IMR-90 (cell line): ENCODE data around the gene UBE2QL1. TPM values are rescaled to one million over a fixed set of nuclear protein-coding genes. Genes with fewer than 3 reads are reported as not detected.

ENCODE experiments used
- ATAC-seq: fragments of 200-7000 bp; cut with Tn5 transposase; 2 replicates; pipeline ENCODE4 v1.9.1; 2020; ENCODE audit warnings: low read depth, mild to moderate bottlenecking, moderate library complexity
- BruUV-seq: library from RNA; stranded (reverse); fragments of 400-500 nt; replicated peaks from 2 replicates; lab custom pipeline; 2021; lab: Mats Ljungman, UMichigan
- CTCF ChIA-PET: fragments of 300-600 bp; formaldehyde crosslinking; extraction: SDS; loops from one replicate; lab custom pipeline; 2021; ENCODE audit warnings: antibody characterized with exemption; lab: Yijun Ruan, JAX
- POLR2A ChIA-PET: fragments of 300-600 bp; sonication (Branson Sonifier 250); formaldehyde crosslinking; loops from one replicate; lab custom pipeline; 2022; ENCODE audit warnings: antibody characterized with exemption; ENCODE audit not compliant: unreplicated experiment; lab: Charles Lee
- DNase-seq: peaks from one replicate; pipeline ENCODE4 v3.0.0; 2013
- H2AFZ ChIP-seq: replicated peaks from 2 replicates; pipeline ENCODE3; 2013; ENCODE audit warnings: low read length, mild to moderate bottlenecking; ENCODE audit not compliant: poor library complexity
- H2AK5ac ChIP-seq: 2 replicates; pipeline ENCODE4 v1.6.1; 2013; ENCODE audit warnings: low read depth, low read length, inconsistent platforms
- H2AK9ac ChIP-seq: replicated peaks from 2 replicates; pipeline ENCODE3; 2013; ENCODE audit warnings: mild to moderate bottlenecking, low read depth, low read length, moderate library complexity; ENCODE audit not compliant: poor library complexity
- H2BK120ac ChIP-seq: 2 replicates; pipeline ENCODE4 v1.6.1; 2013; ENCODE audit warnings: low read depth, low read length, inconsistent platforms
- H2BK15ac ChIP-seq: 3 replicates; pipeline ENCODE4 v1.6.1; 2013; ENCODE audit warnings: low read depth, low read length, inconsistent platforms
- H2BK20ac ChIP-seq: 2 replicates; pipeline ENCODE4 v1.6.1; 2013; ENCODE audit warnings: low read depth, mild to moderate bottlenecking, inconsistent platforms, low read length, moderate library complexity
- H2BK5ac ChIP-seq: 2 replicates; pipeline ENCODE4 v1.6.1; 2013; ENCODE audit warnings: mild to moderate bottlenecking, low read depth, low read length, inconsistent platforms; ENCODE audit not compliant: poor library complexity, severe bottlenecking
- H3K14ac ChIP-seq: replicated peaks from 2 replicates; pipeline ENCODE4 v1.6.1; 2013; ENCODE audit warnings: low read depth, low read length, inconsistent platforms
- H3K18ac ChIP-seq: 2 replicates; pipeline ENCODE4 v1.6.1; 2013; ENCODE audit warnings: low read depth, low read length, control low read depth
- H3K23ac ChIP-seq: 2 replicates; pipeline ENCODE4 v1.6.1; 2013; ENCODE audit warnings: low read depth, low read length, inconsistent platforms
- H3K27ac ChIP-seq: 2 replicates; pipeline ENCODE4 v1.5.1; 2013; ENCODE audit warnings: mild to moderate bottlenecking, control low read depth, low read length; ENCODE audit not compliant: insufficient read depth
- H3K27me3 ChIP-seq: 2 replicates; pipeline ENCODE4 v1.6.1; 2013; ENCODE audit warnings: low read length; ENCODE audit not compliant: control insufficient read depth, insufficient read depth
- H3K36me3 ChIP-seq: 2 replicates; pipeline ENCODE4 v1.6.1; 2013; ENCODE audit warnings: low read length, mixed read lengths; ENCODE audit not compliant: control insufficient read depth, insufficient read depth
- H3K4ac ChIP-seq: 2 replicates; pipeline ENCODE4 v1.6.1; 2013; ENCODE audit warnings: low read depth, low read length, inconsistent platforms
- H3K4me1 ChIP-seq: 2 replicates; pipeline ENCODE4 v1.6.1; 2013; ENCODE audit warnings: low read length, mixed read lengths; ENCODE audit not compliant: control insufficient read depth, insufficient read depth
- H3K4me2 ChIP-seq: 2 replicates; pipeline ENCODE4 v1.6.1; 2013; ENCODE audit warnings: low read depth, mild to moderate bottlenecking, control low read depth, low read length, moderate library complexity
- H3K4me3 ChIP-seq: 2 replicates; pipeline ENCODE4 v1.5.1; 2013; ENCODE audit warnings: low read depth, mild to moderate bottlenecking, control low read depth, low read length, moderate library complexity; ENCODE audit not compliant: insufficient read depth
- H3K56ac ChIP-seq: 2 replicates; pipeline ENCODE4 v1.6.1; 2013; ENCODE audit warnings: low read length, inconsistent platforms; ENCODE audit not compliant: insufficient read depth; ENCODE audit errors: extremely low read depth
- H3K79me1 ChIP-seq, 2 experiments: 2 replicates each; pipeline ENCODE4 v1.6.1; 2013; ENCODE audit warnings: low read length in 2 of 2, inconsistent platforms in 1 of 2, low read depth in 1 of 2
- H3K9ac ChIP-seq: 2 replicates; pipeline ENCODE4 v1.6.1; 2013; ENCODE audit warnings: low read depth, low read length, control low read depth
- H3K9me1 ChIP-seq: 2 replicates; pipeline ENCODE4 v1.6.1; 2013; ENCODE audit warnings: low read length, inconsistent platforms; ENCODE audit not compliant: insufficient read depth
- H3K9me3 ChIP-seq: 2 replicates; pipeline ENCODE4 v1.6.1; 2013; ENCODE audit warnings: low read length; ENCODE audit not compliant: control insufficient read depth, insufficient read depth
- H4K20me1 ChIP-seq: 2 replicates; pipeline ENCODE4 v1.6.1; 2013; ENCODE audit warnings: low read length, inconsistent platforms; ENCODE audit not compliant: insufficient read depth
- H4K5ac ChIP-seq: 2 replicates; pipeline ENCODE4 v1.6.1; 2013; ENCODE audit warnings: mild to moderate bottlenecking, low read depth, low read length, control low read depth
- H4K8ac ChIP-seq, 2 experiments: 2 replicates each; pipeline ENCODE4 v1.6.1; 2013; ENCODE audit warnings: low read depth in 2 of 2, low read length in 2 of 2, control low read depth in 1 of 2, inconsistent platforms in 1 of 2
- H4K91ac ChIP-seq: 2 replicates; pipeline ENCODE4 v1.6.1; 2013; ENCODE audit warnings: low read depth, low read length, inconsistent platforms; ENCODE audit not compliant: insufficient read depth
- BHLHE40 ChIP-seq: fragments of 150-350 bp; IDR thresholded peaks from 2 replicates; pipeline ENCODE4 v1.6.1; 2016; ENCODE audit warnings: mild to moderate bottlenecking, low read depth, low read length
- CEBPB ChIP-seq: IDR thresholded peaks from 2 replicates; pipeline ENCODE4 v1.6.1; 2012; ENCODE audit warnings: low read depth, low read length, improper control_type of control experiment
- CHD1 ChIP-seq: IDR thresholded peaks from 2 replicates; pipeline ENCODE4 v1.6.1; 2012; ENCODE audit warnings: low read depth, low read length, improper control_type of control experiment
- ELK1 ChIP-seq: fragments of 150-350 bp; IDR thresholded peaks from 2 replicates; pipeline ENCODE4 v1.6.1; 2016; ENCODE audit warnings: low read depth, mild to moderate bottlenecking, low read length, moderate library complexity, borderline replicate concordance
- FOS ChIP-seq: fragments of 150-350 bp; IDR thresholded peaks from 2 replicates; pipeline ENCODE4 v1.6.1; 2016; ENCODE audit warnings: low read depth, low read length
- MAFK ChIP-seq: IDR thresholded peaks from 2 replicates; pipeline ENCODE4 v1.6.1; 2012; ENCODE audit warnings: low read depth, low read length, improper control_type of control experiment
- MAZ ChIP-seq: IDR thresholded peaks from 2 replicates; pipeline ENCODE4 v1.6.1; 2012; ENCODE audit warnings: low read depth, mild to moderate bottlenecking, low read length, improper control_type of control experiment, moderate library complexity, borderline replicate concordance
- MXI1 ChIP-seq: IDR thresholded peaks from 2 replicates; pipeline ENCODE4 v1.6.1; 2012; ENCODE audit warnings: low read depth, mild to moderate bottlenecking, low read length, moderate library complexity, borderline replicate concordance
- NFE2L2 ChIP-seq: fragments of 150-350 bp; IDR thresholded peaks from 2 replicates; pipeline ENCODE4 v1.6.1; 2016; ENCODE audit warnings: low read depth, mild to moderate bottlenecking, low read length
- POLR2A ChIP-seq: IDR thresholded peaks from 2 replicates; pipeline ENCODE4 v1.6.1; 2012; ENCODE audit warnings: mild to moderate bottlenecking, low read depth, low read length
- RAD21 ChIP-seq: IDR thresholded peaks from 2 replicates; pipeline ENCODE4 v1.6.1; 2012; ENCODE audit warnings: low read length, improper control_type of control experiment
- RCOR1 ChIP-seq: IDR thresholded peaks from 2 replicates; pipeline ENCODE4 v1.6.1; 2012; ENCODE audit warnings: mild to moderate bottlenecking, low read length, improper control_type of control experiment; ENCODE audit not compliant: insufficient replicate concordance
- RFX5 ChIP-seq: IDR thresholded peaks from 2 replicates; pipeline ENCODE4 v1.8.0; 2012; ENCODE audit warnings: low read depth, mild to moderate bottlenecking, low read length, moderate library complexity
- SMC3 ChIP-seq: fragments of 150-350 bp; IDR thresholded peaks from 2 replicates; pipeline ENCODE4 v1.6.1; 2016; ENCODE audit warnings: low read depth, mild to moderate bottlenecking, antibody characterized with exemption, low read length, moderate library complexity
- WGBS, 2 experiments: methylation state at CpG; one replicate each; pipeline versions ENCODE4 v1.1.5 to v1.1.7; 2013; ENCODE audit warnings: missing lambda C conversion rate in 2 of 2; ENCODE audit not compliant: insufficient read length in 1 of 2; ENCODE audit errors: extremely low coverage in 2 of 2; 5-methylcytosine and 5-hydroxymethylcytosine counted together
- dilution Hi-C: fragments of 300-500 bp; cut with HindIII; formaldehyde crosslinking; loops from one replicate; pipeline ENCODE4 v1.14.3; 2018; ENCODE audit warnings: low sequenced_read_pairs; ENCODE audit not compliant: unreplicated experiment
- in situ Hi-C: fragments of 300-500 bp; cut with MboI; formaldehyde crosslinking; loops from 3 replicates; pipeline ENCODE4 v1.14.3; 2019; ENCODE audit warnings: low sequenced_read_pairs, inconsistent platforms, mixed read lengths
- intact Hi-C: fragments of 100-400 bp; cut with micrococcal nuclease; formaldehyde crosslinking; loops from 2 replicates; pipeline ENCODE4 v1.10.0; 2022
- polyA plus RNA-seq, 3 experiments: library from polyadenylated mRNA; depleted of rRNA; stranded (reverse); fragments of >200 nt; gene quantifications; 2 replicates each; pipeline ENCODE4 v1.2.3, GENCODE V29; 2012; ENCODE audit warnings: low replicate concordance in 1 of 3
- total RNA-seq: library from RNA; depleted of rRNA; stranded (reverse); fragments of >200 nt; gene quantifications from 2 replicates; pipeline ENCODE4 v1.2.3, GENCODE V29; 2012
- TF ChIP-seq, protein P1 (sequence below): conservative IDR thresholded peaks from 2 replicates; pipeline ENCODE4 v1.5.1; 2012; ENCODE audit warnings: mild to moderate bottlenecking, low read depth, low read length, improper control_type of control experiment
- TF ChIP-seq, protein P2 (sequence below): fragments of 150-350 bp; IDR thresholded peaks from 2 replicates; pipeline ENCODE4 v1.6.1; 2017; ENCODE audit warnings: mild to moderate bottlenecking, antibody characterized with exemption, low read length, low read depth

The UBE2QL1 gene
- total and polyA plus RNA-seq, 2 of the 4 experiments (the other 2 are of a cell fraction), result not detected

DNA sequence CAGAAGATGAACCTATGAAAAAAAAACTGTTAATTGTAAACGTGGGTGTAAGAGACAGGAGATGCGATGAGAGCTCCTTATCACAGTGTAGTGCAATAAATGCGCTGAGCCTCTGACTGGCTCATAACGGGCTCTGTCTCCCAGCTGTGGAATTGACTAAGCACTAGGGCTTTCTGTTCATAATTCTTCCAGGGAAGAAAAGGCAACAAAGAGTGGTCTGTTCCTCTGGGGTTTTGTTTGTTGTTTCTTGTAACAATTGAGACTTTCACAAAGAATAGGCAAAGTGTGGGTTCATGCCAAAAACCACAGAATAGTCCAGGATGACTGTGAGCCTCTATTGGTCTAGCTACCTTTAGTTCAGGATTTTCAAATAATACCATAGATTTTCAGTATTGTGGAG is 39.4 kb downstream of the UBE2QL1 start:
- intact Hi-C loops (no loop called here), in situ Hi-C loops (no loop called here), dilution Hi-C loops (no loop called here)
- Histone ChIP-seq H3K56ac (no peak overlapping the region), H3K18ac (no peak overlapping the region), H3K9me3 (no peaks in the 10 kb centered on the region), H2BK20ac (no peak overlapping the region), H3K4ac (no peak overlapping the region), H2AFZ (no peak overlapping the region), H3K9me1 (no peaks in the 10 kb centered on the region), H3K23ac (no peak overlapping the region), H2BK15ac (no peak overlapping the region), H3K79me1 (no peaks in the 10 kb centered on the region), H2AK5ac (no peak overlapping the region), H3K9ac (no peak overlapping the region), H4K8ac (no peak overlapping the region), H3K4me2 (no peak overlapping the region), H3K4me3 (no peak overlapping the region), H4K20me1 (no peaks in the 10 kb centered on the region), H4K5ac (no peak overlapping the region), H3K4me1 (no peaks in the 10 kb centered on the region), H2BK5ac (no peak overlapping the region), H3K27me3 (no peaks in the 10 kb centered on the region), H2BK120ac (no peak overlapping the region), H3K36me3 (no peaks in the 10 kb centered on the region), H2AK9ac (no peak overlapping the region), H4K91ac (no peak overlapping the region), H3K27ac (no peak overlapping the region), H3K14ac (no peak overlapping the region)
- ChIA-PET POLR2A (no interaction called here), CTCF (interaction anchor here (0.7 kb wide), 1 partner anchor 264 kb away, joined by 4 read pairs; no protein-coding TSS in a partner anchor)
- ATAC-seq (no peak), DNase-seq (no peak)
- TF ChIP-seq MAFK, result no peak
- no peak for TF ChIP-seq MXI1
- TF ChIP-seq CEBPB, result no peak
- TF ChIP-seq, protein P1, sequence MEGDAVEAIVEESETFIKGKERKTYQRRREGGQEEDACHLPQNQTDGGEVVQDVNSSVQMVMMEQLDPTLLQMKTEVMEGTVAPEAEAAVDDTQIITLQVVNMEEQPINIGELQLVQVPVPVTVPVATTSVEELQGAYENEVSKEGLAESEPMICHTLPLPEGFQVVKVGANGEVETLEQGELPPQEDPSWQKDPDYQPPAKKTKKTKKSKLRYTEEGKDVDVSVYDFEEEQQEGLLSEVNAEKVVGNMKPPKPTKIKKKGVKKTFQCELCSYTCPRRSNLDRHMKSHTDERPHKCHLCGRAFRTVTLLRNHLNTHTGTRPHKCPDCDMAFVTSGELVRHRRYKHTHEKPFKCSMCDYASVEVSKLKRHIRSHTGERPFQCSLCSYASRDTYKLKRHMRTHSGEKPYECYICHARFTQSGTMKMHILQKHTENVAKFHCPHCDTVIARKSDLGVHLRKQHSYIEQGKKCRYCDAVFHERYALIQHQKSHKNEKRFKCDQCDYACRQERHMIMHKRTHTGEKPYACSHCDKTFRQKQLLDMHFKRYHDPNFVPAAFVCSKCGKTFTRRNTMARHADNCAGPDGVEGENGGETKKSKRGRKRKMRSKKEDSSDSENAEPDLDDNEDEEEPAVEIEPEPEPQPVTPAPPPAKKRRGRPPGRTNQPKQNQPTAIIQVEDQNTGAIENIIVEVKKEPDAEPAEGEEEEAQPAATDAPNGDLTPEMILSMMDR, result no peak
- TF ChIP-seq CHD1, result no peak
- TF ChIP-seq POLR2A, result no peak
- TF ChIP-seq MAZ, result no peak
- no peak for TF ChIP-seq NFE2L2
- TF ChIP-seq FOS, result no peak
- no peak for TF ChIP-seq BHLHE40
- TF ChIP-seq SMC3, result no peak
- TF ChIP-seq, protein P2, sequence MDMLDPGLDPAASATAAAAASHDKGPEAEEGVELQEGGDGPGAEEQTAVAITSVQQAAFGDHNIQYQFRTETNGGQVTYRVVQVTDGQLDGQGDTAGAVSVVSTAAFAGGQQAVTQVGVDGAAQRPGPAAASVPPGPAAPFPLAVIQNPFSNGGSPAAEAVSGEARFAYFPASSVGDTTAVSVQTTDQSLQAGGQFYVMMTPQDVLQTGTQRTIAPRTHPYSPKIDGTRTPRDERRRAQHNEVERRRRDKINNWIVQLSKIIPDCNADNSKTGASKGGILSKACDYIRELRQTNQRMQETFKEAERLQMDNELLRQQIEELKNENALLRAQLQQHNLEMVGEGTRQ, result no peak
- TF ChIP-seq RAD21, result no peak
- no peak for TF ChIP-seq ELK1
- TF ChIP-seq RFX5, result no peak
- TF ChIP-seq RCOR1, result no peak
- WGBS, 2 experiments, result no CpG with 5 or more reads among the region's 4 CpGs
- no TSS peak for BruUV-seq
